Parathyroid adenoma (tissue), 2 donors: ENCODE results near the gene GPN3.
"Not testable (repeated sequence)": the region's sequence is repeated elsewhere in the genome, so short reads cannot be mapped to it uniquely, and the experiment has no call there.

ENCODE experiments used
- H2AFZ ChIP-seq: fragments of 300-600 bp; sonication (generic); one replicate; pipeline ENCODE4 v1.7.0; 2017; ENCODE audit warnings: antibody characterized with exemption, mild to moderate bottlenecking
- H3K27ac ChIP-seq: fragments of 300-600 bp; sonication (generic); one replicate; pipeline ENCODE4 v1.7.0; 2017
- H3K27me3 ChIP-seq: fragments of 300-600 bp; sonication (generic); one replicate; pipeline ENCODE4 v1.7.0; 2017; ENCODE audit warnings: low read length; ENCODE audit not compliant: control insufficient read depth, insufficient read depth
- H3K36me3 ChIP-seq: fragments of 300-600 bp; sonication (generic); one replicate; pipeline ENCODE4 v1.7.0; 2017; ENCODE audit warnings: low read length; ENCODE audit not compliant: control insufficient read depth, insufficient read depth
- H3K4me1 ChIP-seq: fragments of 300-600 bp; sonication (generic); one replicate; pipeline ENCODE4 v1.7.0; 2017; ENCODE audit warnings: control low read depth
- H3K4me2 ChIP-seq: fragments of 300-600 bp; sonication (generic); one replicate; pipeline ENCODE4 v1.7.0; 2017; ENCODE audit warnings: low read length
- H3K4me3 ChIP-seq: fragments of 300-600 bp; sonication (generic); one replicate; pipeline ENCODE4 v1.7.0; 2017; ENCODE audit warnings: low read depth, low read length
- H3K79me2 ChIP-seq: fragments of 300-600 bp; sonication (generic); one replicate; pipeline ENCODE4 v1.7.0; 2017; ENCODE audit warnings: control low read depth
- H3K9ac ChIP-seq: fragments of 300-600 bp; sonication (generic); one replicate; pipeline ENCODE4 v1.7.0; 2017; ENCODE audit warnings: mild to moderate bottlenecking
- H3K9me3 ChIP-seq: fragments of 300-600 bp; sonication (generic); one replicate; pipeline ENCODE4 v1.7.0; 2017; ENCODE audit warnings: low read length; ENCODE audit not compliant: control insufficient read depth
- CTCF ChIP-seq: fragments of 300-600 bp; sonication (generic); IDR thresholded peaks from one replicate; pipeline ENCODE4 v1.7.0; 2017; ENCODE audit warnings: antibody characterized with exemption, mild to moderate bottlenecking
- donor health status: primary hyperparathyroidism.

The GPN3 gene

GRCh38 chr12:110501399-110501751, 33.3 kb upstream of the GPN3 start:
- Histone ChIP-seq H2AFZ (peak overlapping the region; percentile 91), H3K27ac (peak overlapping the region; percentile 75), H3K9me3 (no peaks in the 10 kb centered on the region), H3K9ac (peak overlapping the region; percentile 62), H3K4me3 (peak overlapping the region; percentile 92), H3K4me2 (peak overlapping the region; percentile 64), H3K79me2 (peaks cover 26% of the 10 kb centered on the region), H3K36me3 (no peaks in the 10 kb centered on the region), H3K4me1 (peaks cover 6% of the 10 kb centered on the region), H3K27me3 (no peaks in the 10 kb centered on the region)
- TF ChIP-seq CTCF = no peak

- no peaks in the 10 kb centered on the region for H3K36me3 ChIP-seq
- peaks cover 26% of the 10 kb centered on the region for H3K79me2 ChIP-seq
- H2AFZ ChIP-seq = no peak overlapping the region
- TF ChIP-seq CTCF = no peak
- no peaks in the 10 kb centered on the region for H3K9me3 ChIP-seq
- H3K4me2 ChIP-seq = no peak overlapping the region
- no peak overlapping the region for H3K9ac ChIP-seq
- no peak overlapping the region for H3K27ac ChIP-seq
- peaks cover 6% of the 10 kb centered on the region for H3K4me1 ChIP-seq
- no peak overlapping the region for H3K4me3 ChIP-seq
- no peaks in the 10 kb centered on the region for H3K27me3 ChIP-seq
Observed at GRCh38 chr12:110498984-110499706, 31.1 kb upstream of the GPN3 start.

GRCh38 chr12:110475426-110475825, 7.4 kb upstream of the GPN3 start:
- H3K9me3 ChIP-seq = no peaks in the 10 kb centered on the region
- H3K4me3 ChIP-seq = no peak overlapping the region
- no peak overlapping the region for H3K4me2 ChIP-seq
- no peak overlapping the region for H3K27ac ChIP-seq
- H3K4me1 ChIP-seq = no peaks in the 10 kb centered on the region
- no peak for TF ChIP-seq CTCF
- H3K9ac ChIP-seq = no peak overlapping the region
- H2AFZ ChIP-seq = no peak overlapping the region
- H3K79me2 ChIP-seq = no peaks in the 10 kb centered on the region
- no peaks in the 10 kb centered on the region for H3K36me3 ChIP-seq
- H3K27me3 ChIP-seq = no peaks in the 10 kb centered on the region

- Histone ChIP-seq H3K79me2 (peaks cover 7% of the 10 kb centered on the region), H2AFZ (peak overlapping the region; percentile 98), H3K36me3 (no peaks in the 10 kb centered on the region), H3K27me3 (no peaks in the 10 kb centered on the region), H3K4me2 (peak overlapping the region; percentile 80), H3K4me3 (peak overlapping the region; percentile 76), H3K27ac (peak overlapping the region; percentile 77), H3K9me3 (no peaks in the 10 kb centered on the region), H3K4me1 (no peaks in the 10 kb centered on the region), H3K9ac (peak overlapping the region; percentile 42)
- no peak for TF ChIP-seq CTCF
Observed at GRCh38 chr12:110467847-110468213, 227 bp downstream of the GPN3 start.

GRCh38 chr12:110466791-110467190, 1.3 kb downstream of the GPN3 start:
- Histone ChIP-seq H3K79me2 (peaks cover 7% of the 10 kb centered on the region), H3K9ac (no peak overlapping the region), H3K9me3 (no peaks in the 10 kb centered on the region), H3K27me3 (no peaks in the 10 kb centered on the region), H3K36me3 (no peaks in the 10 kb centered on the region), H2AFZ (no peak overlapping the region), H3K4me2 (no peak overlapping the region), H3K27ac (no peak overlapping the region), H3K4me3 (no peak overlapping the region), H3K4me1 (no peaks in the 10 kb centered on the region)
- no peak for TF ChIP-seq CTCF

- not testable (repeated sequence) for H3K4me3 ChIP-seq, H3K4me2 ChIP-seq, H3K79me2 ChIP-seq, H3K4me1 ChIP-seq, H3K27ac ChIP-seq, H2AFZ ChIP-seq, H3K36me3 ChIP-seq, H3K9ac ChIP-seq, H3K9me3 ChIP-seq, H3K27me3 ChIP-seq
Observed at GRCh38 chr12:110465765-110466164, 2.3 kb downstream of the GPN3 start.
